HT1080 (cell line): ENCODE measurements around the gene TSHZ1. TPM values are rescaled to one million over a fixed set of nuclear protein-coding genes. Genes with fewer than 3 reads are reported as not detected.

Source experiments
- total RNA-seq: library from RNA; depleted of rRNA; stranded (reverse); fragments of >200 nt; shearing (Covaris generic); gene quantifications from 2 replicates; pipeline ENCODE4 v1.2.3, GENCODE V29; 2014; rRNA removed

The TSHZ1 gene
- total RNA-seq, 1 experiment from 2014 or later = 11.8 TPM

Other genes starting within 250 kb of the TSHZ1 start
- gene PTGR3, start 1.7 kb upstream of the TSHZ1 start, total RNA-seq = 20.3 and 24.0 TPM in 2 replicates
- gene SMIM21, start 216.9 kb downstream of the TSHZ1 start, total RNA-seq = not detected in 2 replicates